Transverse colon (tissue), 4 donors: ENCODE measurements around the gene PLOD3. TPM values are rescaled to one million over a fixed set of nuclear protein-coding genes. Genes with fewer than 3 reads are reported as not detected.

Experiments
- DNase-seq: peaks from one replicate; pipeline ENCODE4 v3.0.0-alpha.2; 2019
- H3K27ac ChIP-seq, 4 donors: fragments of 200-600 bp; sonication (generic); 2 replicates each; pipeline ENCODE4 v1.5.1; 2016 to 2018; ENCODE audit warnings: inconsistent platforms in 4 of 4
- H3K27me3 ChIP-seq: fragments of 200-600 bp; sonication (generic); 2 replicates; pipeline ENCODE4 v1.5.1; 2017; ENCODE audit warnings: inconsistent platforms
- H3K36me3 ChIP-seq, 4 donors: fragments of 200-600 bp; sonication (generic); 2 replicates each; pipeline ENCODE4 v1.5.1; 2017 to 2019; ENCODE audit warnings: inconsistent platforms in 4 of 4
- H3K4me1 ChIP-seq, 4 donors: fragments of 200-600 bp; sonication (generic); 2 replicates each; pipeline ENCODE4 v1.5.1; 2017 to 2020; ENCODE audit warnings: inconsistent platforms in 4 of 4
- H3K4me3 ChIP-seq, 4 donors: fragments of 200-600 bp; sonication (generic); 1 replicate in 1 of 4; 2 replicates in 3 of 4; pipeline versions ENCODE4 v1.5.1 to v1.6.1; 2017 to 2019; ENCODE audit warnings: inconsistent platforms in 4 of 4
- H3K9me3 ChIP-seq, 2 donors: fragments of 200-600 bp; sonication (generic); 2 replicates each; pipeline ENCODE4 v1.5.1; 2017 to 2019; ENCODE audit warnings: inconsistent platforms in 2 of 2
- CTCF ChIP-seq, 5 experiments: fragments of 200-600 bp in 3 of 5; fragments of 450-650 bp in 2 of 5; sonication (generic) in 3 of 5; IDR thresholded peaks; 1 replicate in 2 of 5; 2 replicates in 3 of 5; pipeline ENCODE4 v1.5.1; 2016 to 2017; ENCODE audit warnings: antibody characterized with exemption in 5 of 5, inconsistent platforms in 3 of 5, mild to moderate bottlenecking in 2 of 5, moderate library complexity in 1 of 5
- EP300 ChIP-seq: sonication (generic); formaldehyde crosslinking; IDR thresholded peaks from one replicate; pipeline ENCODE4 v1.6.1; 2017; ENCODE audit warnings: antibody characterized with exemption, low read depth
- POLR2A ChIP-seq: fragments of 450-650 bp; IDR thresholded peaks from one replicate; pipeline ENCODE4 v1.6.1; 2016; ENCODE audit warnings: antibody characterized with exemption, mild to moderate bottlenecking, moderate library complexity
- POLR2AphosphoS5 ChIP-seq, 3 donors: sonication (generic); formaldehyde crosslinking; IDR thresholded peaks; one replicate each; pipeline ENCODE4 v1.6.1; 2016; ENCODE audit warnings: antibody characterized with exemption in 3 of 3
- WGBS, 2 donors: methylation state at CpG; one replicate each; pipeline ENCODE4 v1.1.5; 2018; ENCODE audit warnings: low coverage in 1 of 2; 5-methylcytosine and 5-hydroxymethylcytosine counted together
- in situ Hi-C, 4 donors: fragments of 200-750 bp; cut with MboI; loops; one replicate each; pipeline versions ENCODE4 v1.15.0 to v1.15.1; 2017; ENCODE audit warnings: low sequenced_read_pairs in 3 of 4, low pct_ligation_motif_present in 1 of 4, low pct_unique_long_range_greater_than_20kb in 1 of 4
- intact Hi-C: fragments of 100-400 bp; cut with DNase I; formaldehyde crosslinking; loops from one replicate; pipeline ENCODE4 v1.15.1; 2023; ENCODE audit warnings: low total_unique reads
- total RNA-seq, 4 donors: library from RNA; depleted of rRNA; stranded (reverse); fragments of >200 nt; gene quantifications; one replicate each; pipeline ENCODE4 v1.1.0, GENCODE V29; 2016

Gene PLOD3
- total RNA-seq, 4 donors from 2014 or later = 48.4 to 81.2 (median 60.8) TPM

- TF ChIP-seq POLR2A (no peak), CTCF (IDR thresholded peaks at IDR 0.05) (no peak), POLR2AphosphoS5 (IDR thresholded peaks at IDR 0.05) (no peak), EP300 (no peak)
- in situ Hi-C loops = no loop called here
- Histone ChIP-seq H3K4me1 (peaks cover 0 to 7% (median 4%) of the 10 kb centered on the region in 4 donors), H3K36me3 (no peaks in the 10 kb centered on the region), H3K27me3 (peaks cover 9% of the 10 kb centered on the region), H3K27ac (no peak overlapping the region), H3K4me3 (no peak overlapping the region), H3K9me3 (no peaks in the 10 kb centered on the region)
- DNase-seq = no peak
- intact Hi-C loops = no loop called here
- WGBS, 2 donors = 80 to 94% methylated on average over 2 to 4 of the region's 4 CpGs
Observed at GRCh38 chr7:101186844-101187428, 30.4 kb downstream of the PLOD3 start.

GRCh38 chr7:101186194-101186593 lies 31.2 kb downstream of the PLOD3 start:
- TF ChIP-seq POLR2A (no peak), POLR2AphosphoS5 (IDR thresholded peaks at IDR 0.05) (no peak), EP300 (no peak), CTCF (IDR thresholded peaks at IDR 0.05) (no peak)
- in situ Hi-C loops (no loop called here), intact Hi-C loops (no loop called here)
- Histone ChIP-seq H3K36me3 (no peaks in the 10 kb centered on the region), H3K27me3 (peaks cover 17% of the 10 kb centered on the region), H3K4me3 (no peak overlapping the region), H3K27ac (no peak overlapping the region), H3K9me3 (no peaks in the 10 kb centered on the region), H3K4me1 (peaks cover 0 to 6% (median 4%) of the 10 kb centered on the region in 4 donors)
- WGBS, 2 donors = 49 to 71% methylated on average over 4 to 6 of the region's 6 CpGs
- no peak for DNase-seq

GRCh38 chr7:101185258-101185839 lies 32.0 kb downstream of the PLOD3 start:
- Histone ChIP-seq H3K27me3 (peaks cover 25% of the 10 kb centered on the region), H3K27ac (no peak overlapping the region), H3K4me1 (peaks cover under 1 to 6% (median 4%) of the 10 kb centered on the region in 4 donors), H3K36me3 (no peaks in the 10 kb centered on the region), H3K9me3 (no peaks in the 10 kb centered on the region), H3K4me3 (no peak overlapping the region)
- intact Hi-C loops = no loop called here
- WGBS, 2 donors = 42% methylated on average over 5 of the region's 5 CpGs; no CpG with 5 or more reads in 1 of the 2 donors
- in situ Hi-C loops = no loop called here
- TF ChIP-seq POLR2A (no peak), EP300 (no peak), CTCF (IDR thresholded peaks at IDR 0.05) (no peak)
- peak; percentile 15 for DNase-seq

GRCh38 chr7:101180130-101180755 lies 37.1 kb downstream of the PLOD3 start, which contains the start of gene NAT16:
Gene NAT16, minus strand, starts transcription at chr7:101180293. Its CDS starts 5,486 bp downstream, at chr7:101174807.
- DNase-seq = no peak
- WGBS, 2 donors = 16% methylated on average over 25 of the region's 56 CpGs; no CpG with 5 or more reads in 1 of the 2 donors
- no peaks in the 10 kb centered on the region for H3K9me3 ChIP-seq
- no peak for TF ChIP-seq CTCF (IDR thresholded peaks at IDR 0.05)
- TF ChIP-seq EP300 = no peak
- TF ChIP-seq POLR2A = no peak
- intact Hi-C loops = no loop called here
- peaks cover 76% of the 10 kb centered on the region for H3K27me3 ChIP-seq
- H3K4me3 ChIP-seq = peak within 1 kb of the TSS in 1 of 4 donors; percentile 13
- peaks cover 9 to 17% (median 14%) of the 10 kb centered on the region in 4 donors for H3K4me1 ChIP-seq
- in situ Hi-C loops = no loop called here
- no peaks in the 10 kb centered on the region for H3K36me3 ChIP-seq
- H3K27ac ChIP-seq = no peak within 1 kb of the TSS
